T-cell (primary cell): ENCODE measurements around the gene FGGY. TPM values are rescaled to one million over a fixed set of nuclear protein-coding genes. Genes with fewer than 3 reads are reported as not detected.

Experiments
- ATAC-seq, 4 experiments: fragments of 200-7000 bp in 3 of 4; fragments of 150-1000 bp in 1 of 4; cut with Tn5 transposase; replicated peaks in 1 of 4; 1 replicate in 3 of 4; 2 replicates in 1 of 4; pipeline ENCODE4 v1.10.0; 2021; ENCODE audit warnings: moderate library complexity in 3 of 4, mild to moderate bottlenecking in 2 of 4, moderate number of reproducible peaks in 1 of 4
- CTCF ChIA-PET, 2 donors: fragments of 300-600 bp; sonication (Branson Sonifier 250); formaldehyde crosslinking; loops; one replicate each; lab custom pipeline; 2022; ENCODE audit warnings: antibody characterized with exemption in 2 of 2; lab: Charles Lee
- POLR2A ChIA-PET, 2 donors: fragments of 300-600 bp; sonication (Branson Sonifier 250); formaldehyde crosslinking; loops; one replicate each; lab custom pipeline; 2022; ENCODE audit warnings: antibody characterized with exemption in 2 of 2; lab: Charles Lee
- DNase-seq, 35 experiments: peaks; one replicate each; pipeline versions ENCODE4 v3.0.0 to v3.0.0-alpha.2; 2013 to 2023
- H3K27ac ChIP-seq: one replicate; pipeline ENCODE4 v1.5.1; 2013; ENCODE audit warnings: low read length
- H3K27me3 ChIP-seq, 2 experiments: replicated peaks in 1 of 2; 1 replicate in 1 of 2; 2 replicates in 1 of 2; pipeline versions ENCODE4 v1.6.1 to v1.7.0; 2013; ENCODE audit warnings: low read length in 1 of 2, mixed read lengths in 1 of 2; ENCODE audit not compliant: control insufficient read depth in 2 of 2, insufficient read depth in 2 of 2; ENCODE audit errors: extremely low read depth in 1 of 2
- H3K36me3 ChIP-seq, 2 donors: 1 replicate in 1 of 2; 2 replicates in 1 of 2; pipeline versions ENCODE4 v1.6.1 to v1.7.0; 2013; ENCODE audit warnings: low read length in 1 of 2; ENCODE audit not compliant: control insufficient read depth in 2 of 2, insufficient read depth in 1 of 2; ENCODE audit errors: extremely low read depth in 1 of 2
- H3K4me1 ChIP-seq, 2 experiments: 1 replicate in 1 of 2; 2 replicates in 1 of 2; pipeline versions ENCODE4 v1.6.1 to v1.7.0; 2013; ENCODE audit warnings: low read length in 2 of 2, mixed read lengths in 1 of 2; ENCODE audit not compliant: insufficient read depth in 2 of 2, control insufficient read depth in 1 of 2; ENCODE audit errors: extremely low read depth in 1 of 2
- H3K4me3 ChIP-seq, 2 donors: 1 replicate in 1 of 2; 2 replicates in 1 of 2; pipeline versions ENCODE4 v1.5.1 to v1.7.0; 2013; ENCODE audit warnings: mild to moderate bottlenecking in 2 of 2, low read length in 1 of 2, moderate library complexity in 1 of 2; ENCODE audit not compliant: control insufficient read depth in 1 of 2; ENCODE audit errors: extremely low read depth in 1 of 2
- H3K9me3 ChIP-seq: 2 replicates; pipeline ENCODE4 v1.7.0; 2013
- H3K27ac Mint-ChIP-seq, 2 donors: one replicate each; pipeline ENCODE4 v1.8.0; 2020 to 2021; ENCODE audit warnings: mild to moderate bottlenecking in 2 of 2, mixed read lengths in 2 of 2
- H3K27me3 Mint-ChIP-seq, 2 donors: one replicate each; pipeline ENCODE4 v1.8.0; 2021 to 2022; ENCODE audit warnings: mixed read lengths in 2 of 2
- H3K36me3 Mint-ChIP-seq: one replicate; pipeline ENCODE4 v1.8.0; 2021; ENCODE audit warnings: mixed read lengths
- H3K4me1 Mint-ChIP-seq, 3 donors: one replicate each; pipeline ENCODE4 v1.8.0; 2020 to 2022; ENCODE audit warnings: mixed read lengths in 3 of 3, mild to moderate bottlenecking in 1 of 3
- H3K4me3 Mint-ChIP-seq, 3 donors: one replicate each; pipeline ENCODE4 v1.8.0; 2020 to 2022; ENCODE audit warnings: mild to moderate bottlenecking in 3 of 3, mixed read lengths in 3 of 3, moderate library complexity in 3 of 3
- H3K9me3 Mint-ChIP-seq, 3 donors: one replicate each; pipeline ENCODE4 v1.8.0; 2020 to 2022; ENCODE audit warnings: mixed read lengths in 3 of 3
- WGBS: methylation state at CpG from one replicate; pipeline ENCODE4 v1.1.5; 2013; ENCODE audit warnings: missing lambda C conversion rate; ENCODE audit not compliant: insufficient coverage; 5-methylcytosine and 5-hydroxymethylcytosine counted together
- total RNA-seq, 35 experiments: library from RNA in 6 of 35; stranded (reverse) in 6 of 35; fragments of 120-200 nt in 1 of 35; gene quantifications; one replicate each; pipeline versions ENCODE4 v1.2.1 to v1.2.4 and lab custom pipeline; 2013 to 2026

FGGY gene
- total RNA-seq, 5 donors from 2014 or later (not counting 1 experiment from before 2014, with no cell fraction given) = 7.8 to 21.7 (median 12.6) TPM

- no peaks in the 10 kb centered on the region for H3K27me3 Mint-ChIP-seq
- Histone ChIP-seq H3K4me3 (no peak overlapping the region), H3K27me3 (no peaks in the 10 kb centered on the region), H3K27ac (no peak overlapping the region), H3K4me1 (peaks cover 0 to 4% of the 10 kb centered on the region in 2 experiments), H3K9me3 (no peaks in the 10 kb centered on the region), H3K36me3 (no peaks in the 10 kb centered on the region)
- ChIA-PET POLR2A (no interaction called here), CTCF (no interaction called here)
- H3K4me3 Mint-ChIP-seq = no peak overlapping the region
- no peaks in the 10 kb centered on the region for H3K9me3 Mint-ChIP-seq
- DNase-seq = no peak
- H3K36me3 Mint-ChIP-seq = no peaks in the 10 kb centered on the region
- H3K27ac Mint-ChIP-seq = no peak overlapping the region
- WGBS = 100% methylated on average over 1 of the region's 3 CpGs
- H3K4me1 Mint-ChIP-seq = peaks cover 0 to 10% (median 6%) of the 10 kb centered on the region in 3 donors
- ATAC-seq = no peak
These were observed 245.0 kb downstream of the FGGY start for GRCh38 chr1:59541891-59542290.

GRCh38 chr1:59543211-59543668, 246.3 kb downstream of the FGGY start:
- Histone ChIP-seq H3K4me1 (peaks cover 0 to 4% of the 10 kb centered on the region in 2 experiments), H3K27ac (no peak overlapping the region), H3K9me3 (no peaks in the 10 kb centered on the region), H3K4me3 (no peak overlapping the region), H3K27me3 (no peaks in the 10 kb centered on the region), H3K36me3 (no peaks in the 10 kb centered on the region)
- WGBS = no CpG with 5 or more reads among the region's 5 CpGs
- H3K36me3 Mint-ChIP-seq = peaks cover 6% of the 10 kb centered on the region
- no peak overlapping the region for H3K4me3 Mint-ChIP-seq
- H3K4me1 Mint-ChIP-seq = peaks cover 0 to 10% (median 6%) of the 10 kb centered on the region in 3 donors
- ATAC-seq (no peak), DNase-seq (no peak)
- no peaks in the 10 kb centered on the region for H3K9me3 Mint-ChIP-seq
- ChIA-PET CTCF (no interaction called here), POLR2A (no interaction called here)
- H3K27ac Mint-ChIP-seq = no peak overlapping the region
- H3K27me3 Mint-ChIP-seq = no peaks in the 10 kb centered on the region

- H3K9me3 ChIP-seq = no peaks in the 10 kb centered on the region
- no peak overlapping the region for H3K27ac ChIP-seq
- WGBS = no CpG with 5 or more reads among the region's 3 CpGs
- Mint-ChIP-seq H3K27ac (no peak overlapping the region), H3K4me3 (no peak overlapping the region), H3K36me3 (peaks cover 6% of the 10 kb centered on the region), H3K4me1 (peaks cover 0 to 10% (median 6%) of the 10 kb centered on the region in 3 donors), H3K27me3 (no peaks in the 10 kb centered on the region), H3K9me3 (no peaks in the 10 kb centered on the region)
- ChIA-PET CTCF (interaction anchor here in 1 of 2 donors (0.6 kb wide), 1 partner anchor 147 kb away, joined by 3 read pairs; no protein-coding TSS in a partner anchor), POLR2A (no interaction called here)
- H3K36me3 ChIP-seq = no peaks in the 10 kb centered on the region
- no peak overlapping the region for H3K4me3 ChIP-seq
- DNase-seq = no peak
- H3K27me3 ChIP-seq = no peaks in the 10 kb centered on the region
- peaks cover 0 to 4% of the 10 kb centered on the region in 2 experiments for H3K4me1 ChIP-seq
- no peak for ATAC-seq
These were observed 247.9 kb downstream of the FGGY start for GRCh38 chr1:59544615-59545293.

GRCh38 chr1:59545830-59546229, 248.9 kb downstream of the FGGY start:
- Mint-ChIP-seq H3K4me3 (no peak overlapping the region), H3K27ac (no peak overlapping the region), H3K36me3 (peaks cover 6% of the 10 kb centered on the region), H3K9me3 (no peaks in the 10 kb centered on the region), H3K27me3 (no peaks in the 10 kb centered on the region), H3K4me1 (peaks cover 0 to 10% (median 6%) of the 10 kb centered on the region in 3 donors)
- H3K4me3 ChIP-seq = no peak overlapping the region
- H3K27ac ChIP-seq = no peak overlapping the region
- ATAC-seq = no peak
- no peak for DNase-seq
- H3K27me3 ChIP-seq = no peaks in the 10 kb centered on the region
- H3K36me3 ChIP-seq = no peaks in the 10 kb centered on the region
- POLR2A ChIA-PET = no interaction called here
- no CpG with 5 or more reads among the region's 2 CpGs for WGBS
- H3K4me1 ChIP-seq = peaks cover 0 to 4% of the 10 kb centered on the region in 2 experiments
- CTCF ChIA-PET = no interaction called here
- H3K9me3 ChIP-seq = no peaks in the 10 kb centered on the region

- WGBS = no CpG with 5 or more reads among the region's 5 CpGs
- DNase-seq (no peak), ATAC-seq (no peak)
- Histone ChIP-seq H3K4me3 (no peak overlapping the region), H3K36me3 (no peaks in the 10 kb centered on the region), H3K27ac (no peak overlapping the region), H3K27me3 (no peaks in the 10 kb centered on the region), H3K4me1 (peaks cover 0 to 2% of the 10 kb centered on the region in 2 experiments), H3K9me3 (no peaks in the 10 kb centered on the region)
- peaks cover 12% of the 10 kb centered on the region for H3K36me3 Mint-ChIP-seq
- H3K4me3 Mint-ChIP-seq = no peak overlapping the region
- no peaks in the 10 kb centered on the region for H3K9me3 Mint-ChIP-seq
- H3K4me1 Mint-ChIP-seq = peaks cover 0 to 8% (median 6%) of the 10 kb centered on the region in 3 donors
- ChIA-PET POLR2A (no interaction called here), CTCF (no interaction called here)
- H3K27ac Mint-ChIP-seq = no peak overlapping the region
- H3K27me3 Mint-ChIP-seq = no peaks in the 10 kb centered on the region
These were observed 252.4 kb downstream of the FGGY start for GRCh38 chr1:59549066-59549837.

- Histone ChIP-seq H3K4me1 (no peaks in the 10 kb centered on the region), H3K27ac (no peak overlapping the region), H3K9me3 (no peaks in the 10 kb centered on the region), H3K36me3 (no peaks in the 10 kb centered on the region), H3K4me3 (no peak overlapping the region), H3K27me3 (no peaks in the 10 kb centered on the region)
- Mint-ChIP-seq H3K27ac (no peak overlapping the region), H3K27me3 (no peaks in the 10 kb centered on the region), H3K9me3 (no peaks in the 10 kb centered on the region), H3K4me3 (no peak overlapping the region), H3K36me3 (peaks cover 18% of the 10 kb centered on the region), H3K4me1 (peaks cover 0 to 1% (median 1%) of the 10 kb centered on the region in 3 donors)
- ATAC-seq (no peak), DNase-seq (no peak)
- ChIA-PET CTCF (no interaction called here), POLR2A (no interaction called here)
- no CpG with 5 or more reads among the region's 3 CpGs for WGBS
These were observed 253.0 kb downstream of the FGGY start for GRCh38 chr1:59549903-59550302.
